Naive thymus-derived CD8-positive, alpha-beta T cell (primary cell): ENCODE measurements around the gene CCR3. TPM values are rescaled to one million over a fixed set of nuclear protein-coding genes. Genes with fewer than 3 reads are reported as not detected.
"Not testable (repeated sequence)": the region's sequence is repeated elsewhere in the genome, so short reads cannot be mapped to it uniquely, and the experiment has no call there.

Source experiments
- ATAC-seq, 2 donors: fragments of 150-1000 bp; cut with Tn5 transposase in 1 of 2; sonication (Bioruptor Pico), chemical (Tn5 transposase) in 1 of 2; 1 replicate in 1 of 2; 2 replicates in 1 of 2; pipeline ENCODE4 v1.10.0; 2021; ENCODE audit warnings: mild to moderate bottlenecking in 2 of 2, moderate library complexity in 2 of 2
- POLR2A ChIA-PET: fragments of 350-600 bp; sonication (Branson Sonifier 250); formaldehyde crosslinking; loops from one replicate; lab custom pipeline; 2021; ENCODE audit warnings: antibody characterized with exemption; lab: Charles Lee
- DNase-seq, 10 donors: peaks; one replicate each; pipeline versions ENCODE4 v3.0.0 to v3.0.0-alpha.2; 2020 to 2022
- H3K27ac Mint-ChIP-seq, 10 donors: one replicate each; pipeline ENCODE4 v1.8.0; 2020 to 2022; ENCODE audit warnings: mild to moderate bottlenecking in 10 of 10, mixed read lengths in 10 of 10, moderate library complexity in 4 of 10, inconsistent platforms in 1 of 10
- H3K27me3 Mint-ChIP-seq, 5 donors: one replicate each; pipeline ENCODE4 v1.8.0; 2021 to 2022; ENCODE audit warnings: mixed read lengths in 5 of 5
- H3K36me3 Mint-ChIP-seq, 3 donors: one replicate each; pipeline ENCODE4 v1.8.0; 2020 to 2022; ENCODE audit warnings: mixed read lengths in 3 of 3, mild to moderate bottlenecking in 2 of 3, inconsistent platforms in 1 of 3
- H3K4me1 Mint-ChIP-seq, 4 donors: one replicate each; pipeline ENCODE4 v1.8.0; 2021 to 2022; ENCODE audit warnings: mixed read lengths in 4 of 4
- H3K4me3 Mint-ChIP-seq, 10 donors: one replicate each; pipeline ENCODE4 v1.8.0; 2020 to 2022; ENCODE audit warnings: mild to moderate bottlenecking in 10 of 10, mixed read lengths in 10 of 10, moderate library complexity in 6 of 10, inconsistent platforms in 1 of 10
- H3K9me3 Mint-ChIP-seq, 9 donors: one replicate each; pipeline ENCODE4 v1.8.0; 2020 to 2022; ENCODE audit warnings: mixed read lengths in 9 of 9, mild to moderate bottlenecking in 3 of 9, inconsistent platforms in 1 of 9, moderate library complexity in 1 of 9
- polyA plus RNA-seq, 3 donors: library from polyadenylated mRNA; unstranded; fragments of 300-500 nt; fragmentation: Illumina TruSeq; gene quantifications; one replicate each; pipeline ENCODE4 v1.2.3, GENCODE V29; 2021
- total RNA-seq, 8 experiments: library from RNA in 2 of 8; stranded (reverse) in 2 of 8; gene quantifications; one replicate each; pipeline ENCODE4 v1.2.3 and lab custom pipeline; 2021 to 2026

The CCR3 gene
- total RNA-seq (not detected), polyA plus RNA-seq (not detected), total RNA-seq (lab: John Stamatoyannopoulos, UW) (0 reads per million in 6 experiments)

- H3K36me3 Mint-ChIP-seq = no peaks in the 10 kb centered on the region
- peaks cover 0 to 19% (median 0%) of the 10 kb centered on the region in 4 donors for H3K4me1 Mint-ChIP-seq
- peak within 1 kb of the TSS in 1 of 10 donors; percentile 1 for H3K4me3 Mint-ChIP-seq
- DNase-seq (no peak), ATAC-seq (no peak)
- no peaks in the 10 kb centered on the region for H3K9me3 Mint-ChIP-seq
- H3K27me3 Mint-ChIP-seq = peaks cover 0 to 7% (median 0%) of the 10 kb centered on the region in 5 donors
- no peak within 1 kb of the TSS for H3K27ac Mint-ChIP-seq
- POLR2A ChIA-PET = no interaction called here
These were observed at the start of gene CCR3 for GRCh38 chr3:46242120-46242519. CCR3 (plus strand) TSS chr3:46242460; CDS start chr3:46265159, 22,699 bp downstream.

GRCh38 chr3:46192939-46193338 lies 49.3 kb upstream of the CCR3 start:
- Mint-ChIP-seq H3K27ac (no peak overlapping the region), H3K4me3 (no peak overlapping the region), H3K9me3 (peaks cover 11 to 36% (median 25%) of the 10 kb centered on the region in 9 donors), H3K36me3 (peaks cover 0 to 36% (median 16%) of the 10 kb centered on the region in 3 donors), H3K4me1 (peaks cover 0 to 12% (median 0%) of the 10 kb centered on the region in 4 donors), H3K27me3 (peaks cover 1 to 14% (median 3%) of the 10 kb centered on the region in 5 donors)
- no peak for ATAC-seq
- POLR2A ChIA-PET = no interaction called here
- DNase-seq = no peak

GRCh38 chr3:46193436-46193835 lies 48.8 kb upstream of the CCR3 start:
- H3K4me3 Mint-ChIP-seq = no peak overlapping the region
- H3K36me3 Mint-ChIP-seq = peaks cover 0 to 36% (median 19%) of the 10 kb centered on the region in 3 donors
- POLR2A ChIA-PET = no interaction called here
- peaks cover 14 to 41% (median 26%) of the 10 kb centered on the region in 9 donors for H3K9me3 Mint-ChIP-seq
- peaks cover 0 to 9% (median 0%) of the 10 kb centered on the region in 4 donors for H3K4me1 Mint-ChIP-seq
- H3K27ac Mint-ChIP-seq = no peak overlapping the region
- ATAC-seq = no peak
- peaks cover 0 to 14% (median 2%) of the 10 kb centered on the region in 5 donors for H3K27me3 Mint-ChIP-seq
- DNase-seq = no peak

GRCh38 chr3:46194868-46195553 lies 47.2 kb upstream of the CCR3 start:
- Mint-ChIP-seq H3K27me3 (peaks cover 0 to 14% (median 2%) of the 10 kb centered on the region in 5 donors), H3K4me1 (peaks cover 0 to 9% (median 0%) of the 10 kb centered on the region in 4 donors), H3K4me3 (no peak overlapping the region), H3K9me3 (peaks cover 14 to 43% (median 26%) of the 10 kb centered on the region in 9 donors), H3K27ac (no peak overlapping the region), H3K36me3 (peaks cover 0 to 36% (median 19%) of the 10 kb centered on the region in 3 donors)
- DNase-seq (no peak), ATAC-seq (no peak)
- POLR2A ChIA-PET = no interaction called here

- Mint-ChIP-seq H3K36me3 (peaks cover 0 to 36% (median 19%) of the 10 kb centered on the region in 3 donors), H3K4me1 (peaks cover 0 to 8% (median 0%) of the 10 kb centered on the region in 4 donors), H3K9me3 (peaks cover 14 to 43% (median 26%) of the 10 kb centered on the region in 9 donors), H3K4me3 (no peak overlapping the region), H3K27me3 (peaks cover 0 to 14% (median under 1%) of the 10 kb centered on the region in 5 donors), H3K27ac (no peak overlapping the region)
- POLR2A ChIA-PET = no interaction called here
- DNase-seq = no peak
- no peak for ATAC-seq
These were observed 45.9 kb upstream of the CCR3 start for GRCh38 chr3:46196261-46196957.

GRCh38 chr3:46200211-46200610 lies 42.0 kb upstream of the CCR3 start:
- Mint-ChIP-seq H3K4me1 (peaks cover 0 to 5% (median 0%) of the 10 kb centered on the region in 4 donors), H3K36me3 (peaks cover 0 to 7% (median 6%) of the 10 kb centered on the region in 3 donors), H3K27me3 (no peaks in the 10 kb centered on the region), H3K9me3 (peaks cover 0 to 14% (median 6%) of the 10 kb centered on the region in 9 donors), H3K27ac (no peak overlapping the region), H3K4me3 (no peak overlapping the region)
- POLR2A ChIA-PET = no interaction called here
- DNase-seq = no peak
- ATAC-seq = no peak

- H3K27ac Mint-ChIP-seq = no peak overlapping the region
- H3K36me3 Mint-ChIP-seq = peaks cover 0 to 5% (median 4%) of the 10 kb centered on the region in 3 donors
- DNase-seq = no peak
- POLR2A ChIA-PET = no interaction called here
- H3K9me3 Mint-ChIP-seq = peaks cover 0 to 11% (median 3%) of the 10 kb centered on the region in 9 donors
- no peaks in the 10 kb centered on the region for H3K27me3 Mint-ChIP-seq
- peaks cover 0 to 6% (median 0%) of the 10 kb centered on the region in 4 donors for H3K4me1 Mint-ChIP-seq
- no peak overlapping the region for H3K4me3 Mint-ChIP-seq
- no peak for ATAC-seq
These were observed 41.5 kb upstream of the CCR3 start for GRCh38 chr3:46200790-46201189.

GRCh38 chr3:46202535-46202934 lies 39.7 kb upstream of the CCR3 start:
- no peak overlapping the region for H3K4me3 Mint-ChIP-seq
- peaks cover 0 to 7% (median 2%) of the 10 kb centered on the region in 9 donors for H3K9me3 Mint-ChIP-seq
- DNase-seq = no peak
- peaks cover 0 to 4% (median under 1%) of the 10 kb centered on the region in 3 donors for H3K36me3 Mint-ChIP-seq
- peaks cover 0 to 21% (median 3%) of the 10 kb centered on the region in 4 donors for H3K4me1 Mint-ChIP-seq
- H3K27ac Mint-ChIP-seq = no peak overlapping the region
- no peak for ATAC-seq
- POLR2A ChIA-PET = no interaction called here
- H3K27me3 Mint-ChIP-seq = no peaks in the 10 kb centered on the region

- H3K27ac Mint-ChIP-seq = no peak overlapping the region
- H3K4me1 Mint-ChIP-seq = peaks cover 7 to 32% (median 14%) of the 10 kb centered on the region in 4 donors
- H3K36me3 Mint-ChIP-seq = no peaks in the 10 kb centered on the region
These were observed 38.6 kb upstream of the CCR3 start for GRCh38 chr3:46203681-46204080.

GRCh38 chr3:46205286-46205960 lies 36.8 kb upstream of the CCR3 start:
- peaks cover 7 to 44% (median 19%) of the 10 kb centered on the region in 4 donors for H3K4me1 Mint-ChIP-seq
- ATAC-seq (no peak), DNase-seq (no peak)
- no peaks in the 10 kb centered on the region for H3K36me3 Mint-ChIP-seq
- H3K9me3 Mint-ChIP-seq = no peaks in the 10 kb centered on the region
- H3K4me3 Mint-ChIP-seq = peak overlapping the region in 1 of 10 donors; percentile 48
- POLR2A ChIA-PET = no interaction called here
- H3K27ac Mint-ChIP-seq = peak overlapping the region in 1 of 10 donors; percentile 84
- H3K27me3 Mint-ChIP-seq = no peaks in the 10 kb centered on the region

More at GRCh38 chr3:46203681-46204080, 38.6 kb upstream of the CCR3 start:
- Mint-ChIP-seq H3K9me3 (no peaks in the 10 kb centered on the region), H3K27me3 (no peaks in the 10 kb centered on the region), H3K4me3 (no peak overlapping the region)
- no peak for DNase-seq
- no peak for ATAC-seq
- POLR2A ChIA-PET = no interaction called here

GRCh38 chr3:46206282-46207015 lies 35.8 kb upstream of the CCR3 start:
- no peak for DNase-seq
- Mint-ChIP-seq H3K4me1 (peaks cover 7 to 44% (median 19%) of the 10 kb centered on the region in 4 donors), H3K4me3 (peak overlapping the region in 2 of 10 donors; percentile 74 to 81), H3K36me3 (no peaks in the 10 kb centered on the region), H3K27me3 (no peaks in the 10 kb centered on the region), H3K27ac (peak overlapping the region in 2 of 10 donors; percentile 7 to 60), H3K9me3 (no peaks in the 10 kb centered on the region)
- POLR2A ChIA-PET = no interaction called here
- no peak for ATAC-seq

GRCh38 chr3:46207514-46207913 lies 34.7 kb upstream of the CCR3 start:
- peak overlapping the region in 2 of 10 donors; percentile 74 to 81 for H3K4me3 Mint-ChIP-seq
- not testable (repeated sequence) for H3K36me3 Mint-ChIP-seq, DNase-seq, H3K27me3 Mint-ChIP-seq, H3K9me3 Mint-ChIP-seq, ATAC-seq
- POLR2A ChIA-PET = interaction anchor here (0.7 kb wide), 1 partner anchor 96 kb away, joined by 3 read pairs; no protein-coding TSS in a partner anchor
- peak overlapping the region in 3 of 10 donors; percentile 13 to 87 (median 45) for H3K27ac Mint-ChIP-seq
- peaks cover 7 to 44% (median 19%) of the 10 kb centered on the region in 4 donors for H3K4me1 Mint-ChIP-seq
